ENCODE data around the gene MTHFSD.

Gene MTHFSD

DNA sequence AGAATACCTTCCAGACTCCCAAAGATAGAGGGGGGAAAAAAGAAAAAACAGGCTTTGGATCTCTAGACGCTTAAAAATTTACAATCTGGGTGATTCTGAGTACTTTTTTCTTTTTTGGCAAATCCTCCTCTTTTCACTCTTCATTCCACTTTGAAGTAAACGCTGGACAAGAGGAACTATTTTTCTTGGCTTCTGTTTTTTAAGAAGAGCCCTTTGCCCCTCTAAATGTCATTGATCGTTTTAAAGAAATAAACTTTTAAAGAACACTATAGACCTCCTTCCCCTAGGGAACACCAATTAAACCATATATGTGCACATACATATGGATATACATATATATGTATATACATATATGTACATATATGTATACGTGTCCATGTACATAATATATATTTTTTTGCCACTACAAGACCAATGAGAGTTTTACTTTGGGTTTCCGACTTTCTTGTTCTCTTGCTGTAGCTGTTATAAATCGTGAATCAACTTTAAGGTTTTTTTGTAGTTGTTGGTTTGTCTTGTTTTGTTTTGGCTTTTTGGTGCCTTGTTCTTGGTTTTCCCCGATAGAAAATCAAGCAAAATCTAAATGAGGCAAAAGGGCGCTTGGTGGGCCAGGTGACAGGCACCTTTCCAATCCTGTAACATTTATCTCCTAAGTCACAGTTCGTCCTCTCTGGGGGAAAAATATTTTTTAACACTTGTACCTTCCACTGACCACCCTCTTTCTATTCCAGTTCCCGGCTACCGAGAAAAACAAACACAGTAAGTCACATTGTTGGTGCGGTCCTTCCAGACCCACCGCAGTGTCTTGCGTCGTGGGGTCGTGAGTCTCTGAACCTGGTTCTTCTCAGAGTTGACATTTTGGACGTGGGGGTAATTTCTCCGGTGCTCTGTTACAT lies 40.3 kb downstream of the MTHFSD start:
- no peak for DNase-seq (ENCODE audit: low read depth in 2 of 2)

DNA sequence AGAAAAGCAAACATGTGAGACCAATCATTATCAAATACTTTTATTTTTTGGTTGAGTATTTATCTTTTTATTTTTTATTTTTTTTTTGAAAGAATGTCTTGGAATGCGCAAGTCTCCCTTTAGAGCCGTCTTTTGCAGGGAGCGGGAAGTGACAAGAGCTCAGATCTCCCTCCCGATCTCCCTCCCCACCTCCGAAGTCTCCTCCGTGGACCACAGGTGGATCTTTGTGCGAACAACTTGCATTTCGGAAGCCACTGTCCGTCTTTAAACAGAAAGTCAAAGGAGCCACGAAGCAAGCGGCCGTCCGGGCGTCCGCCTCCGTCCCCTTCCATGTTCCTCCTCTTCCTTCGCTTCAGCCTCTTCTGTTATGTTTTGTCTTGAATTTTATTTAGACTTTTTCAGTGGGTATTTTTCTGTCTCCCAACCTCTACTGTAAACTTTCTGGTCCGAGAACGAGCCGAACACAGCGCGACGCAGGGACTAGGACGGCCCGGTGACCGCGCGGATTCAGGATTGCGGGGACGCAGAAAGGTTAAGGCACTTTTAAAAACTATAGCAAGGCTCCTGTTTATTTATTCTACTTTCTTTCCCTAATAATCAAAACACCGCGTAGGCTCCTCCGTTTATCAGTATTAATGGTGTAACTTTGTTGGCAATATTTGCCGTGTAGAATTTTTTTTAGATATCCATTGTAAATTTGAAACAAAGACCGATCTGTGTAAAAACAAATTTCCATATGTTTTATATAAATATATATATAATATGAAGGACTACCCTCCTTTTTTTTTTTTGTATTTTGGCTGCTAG lies 41.4 kb downstream of the MTHFSD start:
- DNase-seq (ENCODE audit: low read depth in 2 of 2), result no peak

DNA sequence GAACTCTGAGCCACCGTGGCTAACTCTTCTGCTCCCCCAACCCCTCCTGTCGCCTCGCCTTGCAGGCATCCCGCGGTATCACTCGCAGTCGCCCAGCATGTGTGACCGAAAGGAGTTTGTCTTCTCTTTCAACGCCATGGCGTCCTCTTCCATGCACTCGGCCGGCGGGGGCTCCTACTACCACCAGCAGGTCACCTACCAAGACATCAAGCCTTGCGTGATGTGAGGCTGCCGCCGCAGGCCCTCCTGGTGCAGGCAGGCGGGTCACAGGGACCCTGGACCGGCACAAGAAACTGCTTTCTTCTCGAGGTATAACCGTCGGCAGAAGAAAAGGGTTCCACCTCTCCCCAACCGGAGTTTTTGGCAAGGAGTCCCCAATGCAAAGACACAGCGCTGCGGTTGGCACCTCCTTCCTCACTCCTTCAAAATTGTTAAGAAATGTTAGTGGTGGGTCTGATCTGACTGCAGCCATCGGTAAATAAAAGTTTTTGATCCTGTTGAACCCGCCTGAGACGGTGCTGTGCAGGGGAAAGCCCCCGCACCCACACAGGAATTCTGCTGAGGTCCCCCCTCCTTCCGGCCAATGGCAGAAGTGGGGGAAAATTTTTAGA lies 42.1 kb downstream of the MTHFSD start:
- no peak for DNase-seq (ENCODE audit: low read depth in 2 of 2)

DNA sequence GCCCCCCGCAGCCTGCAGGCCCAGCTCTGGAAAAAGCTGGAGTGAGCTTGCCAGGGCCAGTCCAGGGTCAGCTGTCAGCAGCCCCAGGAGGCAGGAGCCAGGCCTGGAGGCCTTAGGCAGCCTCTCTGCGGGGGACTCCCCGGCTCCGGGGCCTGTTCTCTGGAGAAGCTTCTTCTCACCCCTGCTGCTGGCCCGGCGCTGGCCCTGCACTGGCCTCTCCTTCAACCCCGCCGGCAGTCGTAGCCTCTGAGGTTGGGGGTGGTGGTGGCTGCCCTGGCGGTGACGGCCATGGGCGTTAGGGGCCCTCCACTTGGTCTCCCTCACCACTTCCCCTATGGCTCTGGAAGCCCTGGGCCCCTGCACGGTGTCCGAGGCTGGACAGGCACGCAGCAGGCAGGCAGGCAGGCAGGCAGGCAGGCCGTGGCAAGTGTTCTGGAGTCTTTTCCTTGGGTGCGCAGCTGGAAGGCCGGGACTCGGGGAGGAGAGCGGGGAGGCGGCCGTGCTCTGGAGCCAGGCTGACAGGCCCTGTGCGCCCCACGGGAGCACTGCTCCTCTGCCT lies 42.7 kb downstream of the MTHFSD start:
- DNase-seq (ENCODE audit: low read depth in 2 of 2), result no peak

DNA sequence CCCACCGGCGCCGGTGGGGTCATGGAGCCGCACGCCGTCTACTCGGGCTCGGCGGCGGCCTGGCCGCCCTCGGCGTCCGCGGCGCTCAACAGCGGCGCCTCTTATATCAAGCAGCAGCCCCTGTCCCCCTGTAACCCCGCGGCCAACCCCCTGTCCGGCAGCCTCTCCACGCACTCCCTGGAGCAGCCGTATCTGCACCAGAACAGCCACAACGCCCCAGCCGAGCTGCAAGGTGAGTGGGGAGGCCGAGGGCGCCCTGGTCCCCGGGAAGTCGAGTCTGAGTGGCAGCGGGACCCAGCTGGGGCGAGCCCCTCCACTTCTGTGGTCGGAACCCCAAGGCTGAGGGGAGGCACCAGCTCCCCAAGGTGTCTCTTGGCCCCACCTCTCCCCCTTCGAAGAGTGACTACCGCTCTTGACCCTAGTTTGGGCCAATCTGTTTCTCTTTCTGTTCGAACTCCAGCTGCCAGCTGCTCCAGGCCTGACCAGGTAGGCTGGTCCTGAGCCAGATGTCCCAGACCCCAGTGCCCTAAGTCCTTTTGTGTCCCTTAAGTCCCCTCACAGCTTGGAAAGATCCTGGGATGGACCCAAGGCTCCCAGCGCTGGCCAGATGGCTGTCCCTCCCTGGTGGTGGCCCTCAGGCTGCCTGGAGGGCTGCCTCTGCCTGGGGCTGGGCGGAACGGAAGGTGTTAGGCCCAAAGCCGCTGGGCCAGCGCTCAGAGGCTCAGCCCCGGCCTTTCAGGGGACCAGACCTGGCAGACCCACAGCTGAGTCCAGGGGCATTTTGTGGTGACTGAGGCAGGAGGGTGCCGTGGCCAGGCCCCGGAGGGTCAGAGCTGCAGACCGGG lies 43.5 kb downstream of the MTHFSD start:
- no peak for DNase-seq (ENCODE audit: low read depth in 2 of 2)

DNA sequence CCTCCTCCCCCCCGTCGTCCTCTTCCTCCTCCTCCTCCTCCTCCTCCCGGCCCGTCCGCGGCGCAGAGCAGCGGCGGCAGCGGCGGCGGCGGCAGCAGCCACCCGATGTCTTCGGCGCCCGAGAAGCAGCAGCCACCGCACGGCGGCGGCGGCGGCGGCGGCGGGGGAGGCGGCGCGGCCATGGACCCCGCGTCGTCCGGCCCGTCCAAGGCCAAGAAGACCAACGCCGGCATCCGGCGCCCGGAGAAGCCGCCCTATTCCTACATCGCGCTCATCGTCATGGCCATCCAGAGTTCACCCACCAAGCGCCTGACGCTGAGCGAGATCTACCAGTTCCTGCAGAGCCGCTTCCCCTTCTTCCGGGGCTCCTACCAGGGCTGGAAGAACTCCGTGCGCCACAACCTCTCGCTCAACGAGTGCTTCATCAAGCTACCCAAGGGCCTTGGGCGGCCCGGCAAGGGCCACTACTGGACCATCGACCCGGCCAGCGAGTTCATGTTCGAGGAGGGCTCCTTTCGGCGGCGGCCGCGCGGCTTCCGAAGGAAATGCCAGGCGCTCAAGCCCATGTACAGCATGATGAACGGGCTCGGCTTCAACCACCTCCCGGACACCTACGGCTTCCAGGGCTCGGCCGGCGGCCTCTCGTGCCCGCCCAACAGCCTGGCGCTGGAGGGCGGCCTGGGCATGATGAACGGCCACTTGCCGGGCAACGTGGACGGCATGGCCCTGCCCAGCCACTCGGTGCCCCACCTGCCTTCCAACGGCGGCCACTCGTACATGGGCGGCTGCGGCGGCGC lies 44.4 kb downstream of the MTHFSD start, which contains the start of gene FOXF1:
FOXF1 (plus strand) TSS at position 63 of the 797 bp plus-strand sequence; CDS start at position 106, 43 bp downstream.
- DNase-seq (ENCODE audit: low read depth in 2 of 2), result no peak

DNA sequence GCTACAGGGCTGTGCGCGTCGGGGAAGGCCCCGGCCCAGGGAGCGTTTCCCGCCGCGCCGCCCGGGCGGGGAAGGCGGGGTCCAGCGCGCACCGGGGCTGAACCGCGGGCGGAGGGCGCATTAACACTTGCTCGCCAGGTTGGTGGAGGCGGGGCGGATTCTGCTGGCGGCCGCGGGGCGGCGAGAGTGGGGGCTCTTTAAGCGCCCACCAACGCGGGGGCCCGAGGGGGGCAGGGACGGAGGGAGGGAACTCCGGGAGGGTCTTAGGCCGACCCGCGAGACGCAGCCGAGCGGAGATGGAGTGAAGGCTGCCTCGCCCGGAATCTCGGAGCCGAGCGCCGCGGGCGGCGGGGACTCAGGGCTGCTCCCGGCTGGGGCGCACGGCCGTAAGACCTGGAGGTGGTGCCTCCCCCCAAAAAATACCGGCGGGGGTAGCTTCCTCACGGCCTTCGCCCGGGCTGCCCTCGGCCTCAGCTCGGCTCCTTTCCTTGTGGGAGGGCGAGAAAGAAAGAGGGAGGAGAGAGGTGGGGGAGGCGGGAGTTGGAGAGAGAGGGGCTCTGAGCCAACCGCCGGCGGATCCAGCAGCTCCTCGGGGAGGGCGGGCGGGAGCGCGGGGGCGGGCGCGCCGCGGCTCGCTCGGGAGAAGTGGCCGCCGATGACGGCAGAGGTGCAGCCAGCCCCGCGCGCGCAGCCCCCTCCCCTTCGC lies 45.1 kb downstream of the MTHFSD start:
- DNase-seq (ENCODE audit: low read depth in 2 of 2), result no peak

DNA sequence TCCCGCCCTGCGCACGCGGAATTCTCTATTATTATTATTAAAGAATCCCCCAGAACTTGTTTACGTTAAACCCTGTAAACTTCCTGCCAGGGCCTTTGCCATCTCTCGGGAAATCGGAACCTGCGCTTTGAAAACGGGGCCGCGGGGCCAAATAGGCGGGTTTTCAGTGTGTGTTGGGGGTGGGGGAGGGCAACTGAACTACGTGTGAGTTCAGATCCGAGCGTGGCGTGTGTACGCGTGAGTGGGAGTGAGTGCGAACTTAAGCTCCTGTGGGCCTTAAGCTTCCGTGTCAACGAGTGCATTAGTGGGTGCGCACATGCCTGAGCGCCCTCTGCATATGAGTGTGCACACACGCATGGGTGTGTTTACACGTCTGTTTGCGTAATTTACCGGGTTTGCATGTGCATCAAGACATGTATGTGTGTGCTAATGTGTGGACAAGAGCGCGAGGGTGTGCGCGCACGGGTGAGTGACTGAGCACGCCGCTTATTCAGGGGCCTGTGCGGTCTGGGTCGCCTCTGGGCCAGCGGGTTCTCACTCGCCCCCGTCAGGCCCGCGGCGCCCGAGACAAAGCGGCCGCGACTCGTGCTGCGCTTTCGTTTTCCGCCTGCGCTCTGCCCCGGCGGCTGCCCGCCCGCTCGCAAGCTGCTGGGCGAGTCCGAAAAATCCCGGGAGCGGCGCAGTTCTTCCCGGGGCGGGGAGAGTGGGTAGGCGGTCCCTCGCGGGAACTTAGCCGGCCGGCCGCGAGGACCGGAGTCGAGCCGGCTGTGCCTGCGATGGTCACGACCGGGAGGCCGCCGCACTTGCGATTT lies 45.9 kb downstream of the MTHFSD start:
- no peak for DNase-seq (ENCODE audit: low read depth in 2 of 2)

DNA sequence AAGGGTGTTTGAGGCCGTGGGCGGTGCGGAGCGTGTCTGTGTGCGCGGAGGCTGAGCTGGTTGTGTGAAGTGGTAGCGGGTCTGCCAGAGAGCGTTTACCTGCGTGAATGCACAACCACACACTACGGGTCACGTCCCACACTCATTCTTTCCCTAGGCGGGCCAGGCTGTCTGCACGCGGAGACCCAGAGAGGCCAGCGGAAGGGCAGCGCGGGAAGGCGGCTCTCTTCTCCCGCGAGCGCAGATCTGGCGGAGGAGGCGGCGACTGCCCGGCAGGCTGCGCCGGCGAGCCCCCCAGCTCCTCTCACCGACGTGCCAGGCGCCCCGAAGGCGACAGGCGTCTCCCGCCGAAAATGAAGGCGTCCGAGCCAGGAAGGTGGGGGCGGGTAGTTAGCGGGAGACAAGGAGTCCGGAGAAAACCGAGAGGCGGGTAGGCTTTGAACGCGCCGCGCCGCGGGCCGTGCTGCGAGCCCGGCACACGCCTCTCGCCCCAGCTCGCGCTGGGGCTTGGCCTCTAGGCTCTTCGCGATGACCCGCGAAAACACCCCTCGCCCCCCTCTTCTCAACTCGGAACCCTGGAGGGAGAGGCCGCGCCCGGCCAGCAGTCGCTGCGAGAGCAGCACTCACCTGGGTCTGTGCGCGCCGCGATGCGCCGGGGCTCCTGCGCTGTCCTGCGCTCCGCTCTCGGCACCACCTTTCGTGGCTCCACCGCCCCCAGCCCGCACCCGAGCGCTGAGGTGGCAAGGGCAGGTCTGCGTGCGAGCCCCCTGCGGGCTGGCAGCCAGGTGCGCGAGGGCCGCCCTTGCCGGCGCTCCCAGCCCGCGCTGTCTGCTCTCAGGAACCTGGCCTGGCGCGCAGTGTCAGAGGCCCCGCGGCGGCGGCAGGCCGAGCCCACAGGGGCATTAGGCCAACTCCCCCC lies 46.7 kb downstream of the MTHFSD start:
- DNase-seq (ENCODE audit: low read depth in 2 of 2), result no peak

DNA sequence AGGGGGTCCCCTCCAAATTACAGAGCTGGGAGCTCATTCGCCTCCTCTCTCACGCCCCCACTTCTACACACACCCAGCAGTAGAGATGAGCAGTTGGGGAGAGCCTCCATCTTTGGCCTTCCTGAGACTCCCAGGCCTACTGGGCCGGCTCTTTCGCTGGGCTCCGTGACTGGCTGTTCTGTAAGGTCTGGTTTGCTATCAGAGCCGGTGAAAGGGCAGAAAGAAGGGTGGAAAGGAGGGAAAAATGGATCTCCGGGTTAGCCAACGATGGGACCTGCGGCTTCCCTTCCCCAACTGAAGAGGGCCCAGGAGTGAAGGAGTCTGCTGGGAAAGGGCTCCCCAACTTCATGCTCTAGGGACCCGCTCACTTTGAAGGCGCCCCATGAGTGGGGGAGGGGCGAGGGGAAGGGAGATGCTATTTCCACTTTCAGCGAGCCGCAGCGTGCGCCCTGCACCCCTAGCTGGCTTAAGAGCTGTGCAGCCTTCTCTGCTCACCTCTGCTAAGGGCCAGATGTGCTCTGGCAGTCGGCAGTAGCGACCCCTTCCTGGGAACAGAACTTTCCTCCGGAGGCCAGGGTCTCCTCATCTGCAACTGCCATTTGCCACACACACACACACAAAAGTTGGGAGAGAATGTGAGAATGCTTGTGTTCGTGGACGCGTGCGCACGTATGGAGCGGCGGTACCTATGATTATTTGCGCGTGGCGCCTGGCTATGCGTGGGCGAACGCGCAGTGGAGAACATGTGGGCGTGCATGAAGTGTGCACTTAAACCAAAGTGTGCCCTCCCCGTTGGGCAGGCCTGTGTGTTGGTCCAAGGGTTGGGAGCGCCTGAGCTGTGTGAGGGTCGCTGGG lies 47.6 kb downstream of the MTHFSD start:
- no peak for DNase-seq (ENCODE audit: low read depth in 2 of 2)

DNA sequence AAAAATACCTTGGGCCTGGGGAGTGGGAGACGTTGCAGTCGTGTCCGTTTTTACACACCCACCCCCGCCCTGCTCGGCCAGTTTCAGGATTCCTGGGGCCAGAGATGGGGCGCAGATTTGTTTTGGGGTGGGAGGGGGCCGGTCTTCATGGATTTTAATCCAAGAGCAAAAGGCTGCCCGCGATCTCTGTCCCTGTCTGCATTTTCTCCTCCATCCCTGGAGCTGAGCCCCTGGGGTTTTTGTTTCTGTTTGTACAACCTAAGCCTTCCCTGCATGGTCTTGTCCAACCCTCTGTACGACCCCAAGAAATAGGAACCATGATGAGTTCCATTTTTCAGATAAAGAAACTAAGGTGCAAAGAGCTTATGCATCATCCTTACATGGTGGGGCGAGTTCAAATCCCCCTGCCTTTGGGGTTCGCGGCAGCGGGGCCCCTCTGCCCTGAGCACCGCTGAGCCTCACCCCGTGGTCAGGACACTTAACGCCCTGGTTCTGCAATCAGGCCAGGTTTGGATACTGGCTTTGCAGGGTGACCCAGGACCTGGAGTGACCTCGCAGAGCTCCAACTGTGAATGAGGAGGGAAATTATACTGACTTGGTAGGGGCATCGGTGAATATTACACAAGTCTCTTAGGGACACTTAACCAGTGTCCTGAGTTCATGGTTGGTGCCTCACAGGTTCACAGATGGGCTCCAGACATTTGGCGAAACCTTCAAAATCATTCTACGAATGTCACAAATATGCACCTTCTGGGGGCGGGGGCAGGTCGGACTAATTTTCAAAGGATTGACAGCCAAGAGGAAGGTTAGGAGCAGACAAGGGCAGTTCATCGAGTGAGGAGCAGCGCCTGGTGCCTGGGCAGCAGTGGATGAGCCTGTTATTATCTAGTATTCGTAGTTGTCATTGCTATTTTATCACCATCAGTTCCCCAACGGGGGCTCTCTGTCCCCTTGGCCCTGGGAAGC lies 48.9 kb downstream of the MTHFSD start:
- DNase-seq (ENCODE audit: low read depth in 2 of 2), result no peak

DNA sequence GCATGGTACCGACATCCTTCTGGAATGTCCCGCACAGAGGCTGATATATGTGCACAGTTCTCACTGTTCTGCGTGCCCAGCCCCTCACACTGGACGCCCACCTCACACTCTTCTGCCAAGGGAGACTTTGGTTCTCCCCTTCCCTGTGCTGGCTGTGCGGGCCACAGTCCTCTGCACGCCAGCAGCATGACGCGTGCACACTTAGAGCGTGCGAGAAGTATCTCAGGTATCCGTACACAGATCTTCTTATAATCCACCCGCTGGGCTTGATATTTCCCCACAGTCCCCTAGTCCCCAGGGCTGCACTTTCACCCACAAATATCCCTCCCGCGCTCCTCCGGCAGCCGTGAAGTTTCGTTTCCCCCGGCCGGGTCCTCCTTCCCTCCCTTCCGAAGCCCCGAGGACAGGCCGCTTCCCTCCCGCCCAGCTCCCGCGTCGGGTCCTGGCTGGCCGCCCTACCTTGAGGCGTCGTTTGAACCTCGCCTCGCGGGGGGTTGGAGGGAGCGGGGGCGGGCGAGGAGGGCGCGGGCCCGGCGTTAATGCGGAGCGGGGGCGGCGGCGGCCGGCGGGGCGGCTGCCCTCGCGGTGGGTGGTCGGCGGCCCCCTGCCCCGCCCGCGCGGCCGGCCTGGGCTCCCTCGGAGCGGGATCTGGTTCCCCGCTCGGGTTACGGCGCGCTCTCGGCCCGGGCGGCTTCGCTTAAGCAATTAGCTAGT lies 49.7 kb downstream of the MTHFSD start:
- DNase-seq (ENCODE audit: low read depth in 2 of 2), result no peak

DNA sequence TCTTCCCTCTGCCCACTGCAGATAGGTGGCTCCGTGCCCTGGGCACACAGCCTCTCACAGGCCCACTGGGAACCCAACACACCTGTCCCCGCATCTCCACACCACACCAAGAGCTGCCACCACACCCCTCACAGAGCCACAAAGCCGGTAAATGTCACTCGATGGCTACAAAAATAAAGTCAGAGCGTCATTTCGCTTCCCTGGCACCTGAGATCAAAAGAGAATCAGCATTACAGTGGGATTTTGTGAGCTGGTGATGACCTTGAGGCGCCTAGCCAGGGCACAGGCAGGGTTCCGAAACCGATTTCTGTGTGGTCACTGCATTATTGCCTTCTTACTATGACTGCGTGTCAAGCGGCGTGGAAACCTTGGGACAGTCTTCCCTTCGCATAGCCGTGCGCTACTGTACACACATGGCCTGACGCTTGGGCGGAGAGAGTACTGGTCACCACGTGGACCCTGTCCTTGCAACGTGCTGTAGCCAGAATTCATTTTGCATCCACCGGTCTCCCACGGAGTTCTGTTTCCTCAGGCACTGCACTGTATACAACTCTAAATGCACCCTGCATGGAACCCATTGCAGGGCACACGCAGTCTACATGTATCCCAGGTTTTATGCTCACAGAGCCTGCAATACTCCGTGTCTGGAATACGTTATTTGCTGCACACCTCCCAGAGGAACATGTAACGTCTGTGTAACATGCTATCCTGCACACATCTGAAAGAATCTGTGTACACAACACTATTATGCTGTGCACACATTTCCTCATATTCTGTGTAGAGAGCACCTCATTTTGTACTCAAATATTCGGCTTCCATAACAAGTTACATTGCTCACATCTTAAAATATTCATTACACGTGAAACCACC lies 50.5 kb downstream of the MTHFSD start:
- DNase-seq (ENCODE audit: low read depth in 2 of 2), result no peak

DNA sequence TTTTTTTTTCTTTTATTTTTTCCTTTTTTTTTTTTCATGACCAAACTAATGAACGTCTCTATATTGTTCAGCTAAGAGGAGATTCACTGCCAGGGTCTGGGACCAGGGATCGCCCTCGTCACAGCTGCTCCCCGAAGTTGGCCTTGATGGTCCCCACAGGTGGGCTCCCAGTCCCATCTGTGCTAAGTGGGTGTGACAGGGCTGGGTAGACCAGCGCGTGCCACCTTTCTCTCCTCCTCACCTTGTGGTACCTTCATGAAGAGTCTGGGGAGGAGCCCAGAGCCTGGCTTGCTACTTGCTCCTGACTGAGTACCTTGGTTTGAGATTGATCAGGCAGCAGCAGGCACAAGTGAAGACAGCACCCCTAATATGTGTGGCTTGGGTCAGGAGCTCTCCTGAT lies 51.2 kb downstream of the MTHFSD start:
- DNase-seq (ENCODE audit: low read depth in 2 of 2), result no peak
